ENCODE results near the gene KDM3B. TPM values are rescaled to one million over a fixed set of nuclear protein-coding genes. Genes with fewer than 3 reads are reported as not detected.
A peak's percentile ranks its signal among the peaks of the same experiment; 100 is the strongest.

Gene KDM3B
- total and polyA plus RNA-seq, 9 of the 15 experiments (the other 6 are each of a cell fraction or from before 2014, with no cell fraction given), result 13.8 to 62.8 (median 41.9) TPM

DNA sequence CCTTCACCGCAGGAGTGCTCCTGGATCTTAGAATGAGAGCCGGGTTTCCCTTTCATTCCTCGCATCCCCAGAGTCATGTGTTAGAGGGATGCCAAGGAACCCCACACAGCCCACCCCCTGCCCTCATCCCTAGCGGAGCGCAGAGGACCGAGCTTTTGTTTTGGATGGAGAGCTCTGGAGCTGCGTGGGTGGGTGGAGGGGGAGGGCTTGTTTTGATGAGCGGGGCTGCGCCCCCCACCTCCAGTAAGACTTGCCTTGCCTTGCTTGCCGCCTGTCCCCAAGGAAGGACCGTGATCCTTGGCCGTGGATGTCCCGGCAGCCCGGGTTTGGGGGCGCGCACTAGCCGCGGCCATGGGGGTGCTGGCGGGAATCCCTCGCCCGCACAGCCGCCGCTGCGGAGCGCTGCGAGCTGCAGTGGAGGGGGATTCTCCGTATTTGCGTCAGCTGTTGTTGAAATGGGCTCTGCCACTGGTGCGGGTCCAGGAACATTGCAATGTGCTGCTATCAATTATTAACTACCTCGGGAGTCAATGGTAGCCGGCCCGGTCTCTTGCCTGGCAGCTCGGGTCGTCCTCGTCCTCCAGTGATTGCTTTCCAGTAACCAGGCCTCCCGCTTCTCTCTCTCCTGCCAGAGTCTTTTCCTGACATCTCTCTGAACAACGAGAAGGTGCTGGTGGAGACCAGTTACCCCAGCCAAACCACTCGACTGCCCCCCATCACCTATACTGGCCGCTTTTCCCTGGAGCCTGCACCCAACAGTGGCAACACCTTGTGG, 113.8 kb downstream of the KDM3B start (continued):
- peak; percentile 44; the same call in 1 of the 2 replicates for TF ChIP-seq ZNF253 (CRISPR knock-in tag; conservative IDR thresholded peaks at IDR 0.05)
- no peak for TF ChIP-seq ZBTB17 (CRISPR knock-in tag; IDR thresholded peaks at IDR 0.05)
- peak; percentile 91 for TF ChIP-seq PRPF4 (IDR thresholded peaks at IDR 0.05; ENCODE audit: insufficient read depth, low read depth, low read length, poor library complexity, severe bottlenecking)
- TF ChIP-seq HNRNPK (IDR thresholded peaks at IDR 0.05; ENCODE audit: low read depth, low read length, poor library complexity, severe bottlenecking), result peak; percentile 38
- peak; percentile 29; the same call in 1 of the 2 replicates for TF ChIP-seq CREB1 (IDR thresholded peaks at IDR 0.05)
- TF ChIP-seq CREB1 (CRISPR knock-in tag; IDR thresholded peaks at IDR 0.05), result no peak; the same call in 1 of the 2 replicates
- TF ChIP-seq YY1 (IDR thresholded peaks at IDR 0.05; ENCODE audit: borderline replicate concordance in 1 of 3, control insufficient read depth in 1 of 3, extremely low read depth in 1 of 3, insufficient read depth in 3 of 3, insufficient read length in 1 of 3, insufficient replicate concordance in 2 of 3, low read depth in 1 of 3, low read length in 2 of 3), result peak in 1 of 3 experiments; percentile 18
- TF ChIP-seq, protein P1, sequence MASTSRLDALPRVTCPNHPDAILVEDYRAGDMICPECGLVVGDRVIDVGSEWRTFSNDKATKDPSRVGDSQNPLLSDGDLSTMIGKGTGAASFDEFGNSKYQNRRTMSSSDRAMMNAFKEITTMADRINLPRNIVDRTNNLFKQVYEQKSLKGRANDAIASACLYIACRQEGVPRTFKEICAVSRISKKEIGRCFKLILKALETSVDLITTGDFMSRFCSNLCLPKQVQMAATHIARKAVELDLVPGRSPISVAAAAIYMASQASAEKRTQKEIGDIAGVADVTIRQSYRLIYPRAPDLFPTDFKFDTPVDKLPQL (IDR thresholded peaks at IDR 0.05; ENCODE audit: extremely low read depth, insufficient read length), result no peak
- peak; percentile 21 for TF ChIP-seq HDAC3 (IDR thresholded peaks at IDR 0.05; ENCODE audit: borderline replicate concordance, partially characterized antibody)
- TF ChIP-seq, protein P2, sequence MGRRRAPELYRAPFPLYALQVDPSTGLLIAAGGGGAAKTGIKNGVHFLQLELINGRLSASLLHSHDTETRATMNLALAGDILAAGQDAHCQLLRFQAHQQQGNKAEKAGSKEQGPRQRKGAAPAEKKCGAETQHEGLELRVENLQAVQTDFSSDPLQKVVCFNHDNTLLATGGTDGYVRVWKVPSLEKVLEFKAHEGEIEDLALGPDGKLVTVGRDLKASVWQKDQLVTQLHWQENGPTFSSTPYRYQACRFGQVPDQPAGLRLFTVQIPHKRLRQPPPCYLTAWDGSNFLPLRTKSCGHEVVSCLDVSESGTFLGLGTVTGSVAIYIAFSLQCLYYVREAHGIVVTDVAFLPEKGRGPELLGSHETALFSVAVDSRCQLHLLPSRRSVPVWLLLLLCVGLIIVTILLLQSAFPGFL (CRISPR knock-in tag; IDR thresholded peaks at IDR 0.05), result no peak
- peak; percentile 98 for TF ChIP-seq HNRNPL (IDR thresholded peaks at IDR 0.05; ENCODE audit: low read depth, low read length)
- TF ChIP-seq ZNF232 (CRISPR knock-in tag; IDR thresholded peaks at IDR 0.05), result peak; percentile 19; the same call in 1 of the 2 replicates
- TF ChIP-seq SMAD1 (IDR thresholded peaks at IDR 0.05; ENCODE audit: low read depth, low read length, partially characterized antibody), result peak; percentile 29
- 0 out of 2 replicates have a peak, but pooled peaks have one; percentile 51 for TF ChIP-seq ZNF224 (CRISPR knock-in tag; IDR thresholded peaks at IDR 0.05)
- TF ChIP-seq, protein P3, sequence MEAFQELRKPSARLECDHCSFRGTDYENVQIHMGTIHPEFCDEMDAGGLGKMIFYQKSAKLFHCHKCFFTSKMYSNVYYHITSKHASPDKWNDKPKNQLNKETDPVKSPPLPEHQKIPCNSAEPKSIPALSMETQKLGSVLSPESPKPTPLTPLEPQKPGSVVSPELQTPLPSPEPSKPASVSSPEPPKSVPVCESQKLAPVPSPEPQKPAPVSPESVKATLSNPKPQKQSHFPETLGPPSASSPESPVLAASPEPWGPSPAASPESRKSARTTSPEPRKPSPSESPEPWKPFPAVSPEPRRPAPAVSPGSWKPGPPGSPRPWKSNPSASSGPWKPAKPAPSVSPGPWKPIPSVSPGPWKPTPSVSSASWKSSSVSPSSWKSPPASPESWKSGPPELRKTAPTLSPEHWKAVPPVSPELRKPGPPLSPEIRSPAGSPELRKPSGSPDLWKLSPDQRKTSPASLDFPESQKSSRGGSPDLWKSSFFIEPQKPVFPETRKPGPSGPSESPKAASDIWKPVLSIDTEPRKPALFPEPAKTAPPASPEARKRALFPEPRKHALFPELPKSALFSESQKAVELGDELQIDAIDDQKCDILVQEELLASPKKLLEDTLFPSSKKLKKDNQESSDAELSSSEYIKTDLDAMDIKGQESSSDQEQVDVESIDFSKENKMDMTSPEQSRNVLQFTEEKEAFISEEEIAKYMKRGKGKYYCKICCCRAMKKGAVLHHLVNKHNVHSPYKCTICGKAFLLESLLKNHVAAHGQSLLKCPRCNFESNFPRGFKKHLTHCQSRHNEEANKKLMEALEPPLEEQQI (IDR thresholded peaks at IDR 0.05), result no peak
- TF ChIP-seq, protein P4, sequence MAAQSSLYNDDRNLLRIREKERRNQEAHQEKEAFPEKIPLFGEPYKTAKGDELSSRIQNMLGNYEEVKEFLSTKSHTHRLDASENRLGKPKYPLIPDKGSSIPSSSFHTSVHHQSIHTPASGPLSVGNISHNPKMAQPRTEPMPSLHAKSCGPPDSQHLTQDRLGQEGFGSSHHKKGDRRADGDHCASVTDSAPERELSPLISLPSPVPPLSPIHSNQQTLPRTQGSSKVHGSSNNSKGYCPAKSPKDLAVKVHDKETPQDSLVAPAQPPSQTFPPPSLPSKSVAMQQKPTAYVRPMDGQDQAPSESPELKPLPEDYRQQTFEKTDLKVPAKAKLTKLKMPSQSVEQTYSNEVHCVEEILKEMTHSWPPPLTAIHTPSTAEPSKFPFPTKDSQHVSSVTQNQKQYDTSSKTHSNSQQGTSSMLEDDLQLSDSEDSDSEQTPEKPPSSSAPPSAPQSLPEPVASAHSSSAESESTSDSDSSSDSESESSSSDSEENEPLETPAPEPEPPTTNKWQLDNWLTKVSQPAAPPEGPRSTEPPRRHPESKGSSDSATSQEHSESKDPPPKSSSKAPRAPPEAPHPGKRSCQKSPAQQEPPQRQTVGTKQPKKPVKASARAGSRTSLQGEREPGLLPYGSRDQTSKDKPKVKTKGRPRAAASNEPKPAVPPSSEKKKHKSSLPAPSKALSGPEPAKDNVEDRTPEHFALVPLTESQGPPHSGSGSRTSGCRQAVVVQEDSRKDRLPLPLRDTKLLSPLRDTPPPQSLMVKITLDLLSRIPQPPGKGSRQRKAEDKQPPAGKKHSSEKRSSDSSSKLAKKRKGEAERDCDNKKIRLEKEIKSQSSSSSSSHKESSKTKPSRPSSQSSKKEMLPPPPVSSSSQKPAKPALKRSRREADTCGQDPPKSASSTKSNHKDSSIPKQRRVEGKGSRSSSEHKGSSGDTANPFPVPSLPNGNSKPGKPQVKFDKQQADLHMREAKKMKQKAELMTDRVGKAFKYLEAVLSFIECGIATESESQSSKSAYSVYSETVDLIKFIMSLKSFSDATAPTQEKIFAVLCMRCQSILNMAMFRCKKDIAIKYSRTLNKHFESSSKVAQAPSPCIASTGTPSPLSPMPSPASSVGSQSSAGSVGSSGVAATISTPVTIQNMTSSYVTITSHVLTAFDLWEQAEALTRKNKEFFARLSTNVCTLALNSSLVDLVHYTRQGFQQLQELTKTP (IDR thresholded peaks at IDR 0.05; ENCODE audit: low read depth in 1 of 2, partially characterized antibody in 2 of 2), result no peak
- peak; percentile 61 for TF ChIP-seq HNRNPH1 (optimal IDR thresholded peaks at IDR 0.05; ENCODE audit: low read depth, low read length)
